Liver (tissue), 9 donors: ENCODE data around the gene ST8SIA3. TPM values are rescaled to one million over a fixed set of nuclear protein-coding genes. Genes with fewer than 3 reads are reported as not detected.
A peak's percentile ranks its signal among the peaks of the same experiment; 100 is the strongest.

Source experiments
- DNase-seq: peaks from one replicate; pipeline ENCODE4 v3.0.0-alpha.2; 2017; ENCODE audit warnings: low spot score
- H3K27ac ChIP-seq, 2 donors: one replicate each; pipeline ENCODE4 v1.7.0; 2013; ENCODE audit warnings: inconsistent platforms in 2 of 2, low read length in 2 of 2, control low read depth in 1 of 2, low read depth in 1 of 2, mild to moderate bottlenecking in 1 of 2
- H3K27me3 ChIP-seq, 4 donors: one replicate each; pipeline versions ENCODE4 v1.6.1 to v1.7.0; 2013; ENCODE audit warnings: low read length in 3 of 4, inconsistent platforms in 1 of 4, mild to moderate bottlenecking in 1 of 4, moderate library complexity in 1 of 4; ENCODE audit not compliant: control insufficient read depth in 4 of 4, insufficient read depth in 4 of 4
- H3K36me3 ChIP-seq, 4 donors: one replicate each; pipeline versions ENCODE4 v1.6.1 to v1.7.0; 2013; ENCODE audit warnings: low read length in 3 of 4, mild to moderate bottlenecking in 3 of 4, low read depth in 1 of 4, moderate library complexity in 1 of 4; ENCODE audit not compliant: control insufficient read depth in 4 of 4, insufficient read depth in 3 of 4
- H3K4me1 ChIP-seq, 4 donors: one replicate each; pipeline versions ENCODE4 v1.6.1 to v1.7.0; 2013; ENCODE audit warnings: low read length in 3 of 4, mild to moderate bottlenecking in 3 of 4, moderate library complexity in 1 of 4; ENCODE audit not compliant: control insufficient read depth in 4 of 4, insufficient read depth in 4 of 4
- H3K4me3 ChIP-seq, 3 donors: one replicate each; pipeline versions ENCODE4 v1.6.1 to v1.7.0; 2013; ENCODE audit warnings: low read length in 3 of 3, control low read depth in 1 of 3, low read depth in 1 of 3, mild to moderate bottlenecking in 1 of 3
- H3K9ac ChIP-seq, 2 donors: one replicate each; pipeline ENCODE4 v1.7.0; 2013; ENCODE audit warnings: low read length in 2 of 2, mild to moderate bottlenecking in 2 of 2, moderate library complexity in 2 of 2, control low read depth in 1 of 2, low read depth in 1 of 2
- H3K9me3 ChIP-seq, 4 donors: one replicate each; pipeline versions ENCODE4 v1.6.1 to v1.7.0; 2013; ENCODE audit warnings: low read length in 3 of 4; ENCODE audit not compliant: control insufficient read depth in 4 of 4
- EGR1 ChIP-seq, 2 donors: IDR thresholded peaks; 2 replicates each; pipeline ENCODE4 v1.6.1; 2016 to 2018; ENCODE audit warnings: antibody characterized with exemption in 2 of 2, low read depth in 2 of 2
- FOXA2 ChIP-seq: IDR thresholded peaks from 2 replicates; pipeline ENCODE4 v1.6.1; 2016; ENCODE audit warnings: antibody characterized with exemption
- GABPA ChIP-seq, 2 donors: IDR thresholded peaks in 1 of 2; conservative IDR thresholded peaks in 1 of 2; 2 replicates each; pipeline ENCODE4 v1.6.1; 2016; ENCODE audit warnings: antibody characterized with exemption in 2 of 2, mild to moderate bottlenecking in 1 of 2, moderate library complexity in 1 of 2
- HNF4G ChIP-seq: IDR thresholded peaks from 2 replicates; pipeline ENCODE4 v1.6.1; 2016; ENCODE audit warnings: antibody characterized with exemption
- JUND ChIP-seq, 2 donors: IDR thresholded peaks; 2 replicates each; pipeline ENCODE4 v1.6.1; 2016; ENCODE audit warnings: antibody characterized with exemption in 2 of 2
- NR2F2 ChIP-seq: IDR thresholded peaks from 2 replicates; pipeline ENCODE4 v1.6.1; 2016; ENCODE audit warnings: antibody characterized with exemption
- RAD21 ChIP-seq, 2 donors: IDR thresholded peaks; 2 replicates each; pipeline ENCODE4 v1.6.1; 2016; ENCODE audit warnings: antibody characterized with exemption in 2 of 2, mild to moderate bottlenecking in 2 of 2
- SP1 ChIP-seq: IDR thresholded peaks from 2 replicates; pipeline ENCODE4 v1.6.1; 2018; ENCODE audit warnings: antibody characterized with exemption, mild to moderate bottlenecking
- TAF1 ChIP-seq: conservative IDR thresholded peaks from 2 replicates; pipeline ENCODE4 v1.6.1; 2016; ENCODE audit warnings: antibody characterized with exemption, mild to moderate bottlenecking
- YY1 ChIP-seq: IDR thresholded peaks from 2 replicates; pipeline ENCODE4 v1.6.1; 2016; ENCODE audit warnings: antibody characterized with exemption, mild to moderate bottlenecking
- WGBS: extraction: QIAGEN DNeasy Blood & Tissue Kit; methylation state at CpG from one replicate; pipeline ENCODE4 v1.1.7; 2013; 5-methylcytosine and 5-hydroxymethylcytosine counted together
- polyA plus RNA-seq, 2 donors: library from polyadenylated mRNA; stranded (reverse) in 1 of 2; unstranded in 1 of 2; fragments of 200-250 nt in 1 of 2; fragments of >200 nt in 1 of 2; fragmentation: Nextera tagmentation in 1 of 2; extraction: Ambion mirVana in 1 of 2; gene quantifications; one replicate each; pipeline versions ENCODE4 v1.2.1 to v1.2.3, GENCODE V29; 2013 to 2015
- total RNA-seq, 2 donors: library from RNA; depleted of rRNA; stranded (reverse); fragments of >200 nt; gene quantifications; one replicate each; pipeline ENCODE4 v1.2.3, GENCODE V29; 2014
- TF ChIP-seq, protein P1 (sequence below): fragments of 150-350 bp; IDR thresholded peaks from 2 replicates; pipeline ENCODE4 v1.5.1; 2017; ENCODE audit warnings: improper control_type of control experiment, low read depth, low read length; ENCODE audit not compliant: missing input control
- TF ChIP-seq, protein P2 (sequence below): IDR thresholded peaks from 2 replicates; pipeline ENCODE4 v1.6.1; 2016; ENCODE audit warnings: antibody characterized with exemption
- TF ChIP-seq, protein P3 (sequence below): IDR thresholded peaks from 2 replicates; pipeline ENCODE4 v1.6.1; 2016; ENCODE audit warnings: antibody characterized with exemption
- donor health status: healthy.
- donor health status: healthy.
- donor health status: healthy.
- donor health status: healthy.
- donor health status: healthy.

ST8SIA3 gene
- total and polyA plus RNA-seq, 4 donors = under 0.01 to 3.0 (median 0.32) TPM

DNA sequence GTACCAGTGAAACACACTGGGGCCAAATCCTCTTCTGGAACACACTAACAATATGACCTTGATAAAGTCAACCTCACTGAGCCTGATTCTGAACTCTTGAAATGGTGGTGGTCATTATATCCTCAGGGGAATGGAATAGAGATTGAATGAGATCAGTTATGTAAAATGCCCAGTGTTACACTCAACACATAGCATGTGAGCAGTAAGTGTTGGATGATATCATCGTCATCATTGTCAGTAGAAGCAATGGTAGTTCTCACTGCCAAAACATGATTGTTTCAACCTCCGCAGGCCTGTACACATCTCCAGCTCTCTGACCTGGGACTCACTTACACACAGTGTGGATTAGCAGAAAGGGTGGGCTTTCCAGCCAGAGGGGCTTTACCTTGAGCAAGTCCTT is 5.5 kb upstream of the ST8SIA3 start (continued):
- TF ChIP-seq, protein P1, sequence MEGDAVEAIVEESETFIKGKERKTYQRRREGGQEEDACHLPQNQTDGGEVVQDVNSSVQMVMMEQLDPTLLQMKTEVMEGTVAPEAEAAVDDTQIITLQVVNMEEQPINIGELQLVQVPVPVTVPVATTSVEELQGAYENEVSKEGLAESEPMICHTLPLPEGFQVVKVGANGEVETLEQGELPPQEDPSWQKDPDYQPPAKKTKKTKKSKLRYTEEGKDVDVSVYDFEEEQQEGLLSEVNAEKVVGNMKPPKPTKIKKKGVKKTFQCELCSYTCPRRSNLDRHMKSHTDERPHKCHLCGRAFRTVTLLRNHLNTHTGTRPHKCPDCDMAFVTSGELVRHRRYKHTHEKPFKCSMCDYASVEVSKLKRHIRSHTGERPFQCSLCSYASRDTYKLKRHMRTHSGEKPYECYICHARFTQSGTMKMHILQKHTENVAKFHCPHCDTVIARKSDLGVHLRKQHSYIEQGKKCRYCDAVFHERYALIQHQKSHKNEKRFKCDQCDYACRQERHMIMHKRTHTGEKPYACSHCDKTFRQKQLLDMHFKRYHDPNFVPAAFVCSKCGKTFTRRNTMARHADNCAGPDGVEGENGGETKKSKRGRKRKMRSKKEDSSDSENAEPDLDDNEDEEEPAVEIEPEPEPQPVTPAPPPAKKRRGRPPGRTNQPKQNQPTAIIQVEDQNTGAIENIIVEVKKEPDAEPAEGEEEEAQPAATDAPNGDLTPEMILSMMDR = no peak
- TF ChIP-seq, protein P2, sequence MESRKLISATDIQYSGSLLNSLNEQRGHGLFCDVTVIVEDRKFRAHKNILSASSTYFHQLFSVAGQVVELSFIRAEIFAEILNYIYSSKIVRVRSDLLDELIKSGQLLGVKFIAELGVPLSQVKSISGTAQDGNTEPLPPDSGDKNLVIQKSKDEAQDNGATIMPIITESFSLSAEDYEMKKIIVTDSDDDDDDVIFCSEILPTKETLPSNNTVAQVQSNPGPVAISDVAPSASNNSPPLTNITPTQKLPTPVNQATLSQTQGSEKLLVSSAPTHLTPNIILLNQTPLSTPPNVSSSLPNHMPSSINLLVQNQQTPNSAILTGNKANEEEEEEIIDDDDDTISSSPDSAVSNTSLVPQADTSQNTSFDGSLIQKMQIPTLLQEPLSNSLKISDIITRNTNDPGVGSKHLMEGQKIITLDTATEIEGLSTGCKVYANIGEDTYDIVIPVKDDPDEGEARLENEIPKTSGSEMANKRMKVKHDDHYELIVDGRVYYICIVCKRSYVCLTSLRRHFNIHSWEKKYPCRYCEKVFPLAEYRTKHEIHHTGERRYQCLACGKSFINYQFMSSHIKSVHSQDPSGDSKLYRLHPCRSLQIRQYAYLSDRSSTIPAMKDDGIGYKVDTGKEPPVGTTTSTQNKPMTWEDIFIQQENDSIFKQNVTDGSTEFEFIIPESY = no peak

DNA sequence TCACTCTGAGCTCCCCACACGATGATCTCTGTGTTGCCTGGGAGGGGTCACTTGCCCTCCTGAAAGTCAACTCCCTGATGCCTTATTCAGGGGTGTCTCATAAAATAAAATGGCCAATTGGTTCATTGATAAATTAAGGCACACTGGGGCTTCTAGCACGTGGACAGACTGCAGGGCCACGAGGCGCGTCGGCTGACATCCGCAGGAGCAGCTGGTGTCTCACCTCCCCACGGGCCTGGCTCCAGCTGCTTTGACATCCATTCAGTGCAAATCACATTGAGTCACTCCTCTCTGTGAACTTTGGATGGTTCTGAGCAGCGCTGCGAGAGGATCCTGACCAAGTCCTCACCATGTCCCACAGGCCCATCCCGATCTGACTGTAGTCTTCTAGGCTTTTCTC is 4.6 kb upstream of the ST8SIA3 start:
- Histone ChIP-seq H3K9ac (no peak overlapping the region), H3K9me3 (no peaks in the 10 kb centered on the region), H3K36me3 (no peaks in the 10 kb centered on the region), H3K4me3 (no peak overlapping the region), H3K27me3 (no peaks in the 10 kb centered on the region), H3K27ac (no peak overlapping the region), H3K4me1 (peaks cover 0 to 2% (median 1%) of the 10 kb centered on the region in 4 donors)
- TF ChIP-seq NR2F2 = no peak
- TF ChIP-seq, protein P1 = no peak
- TF ChIP-seq, protein P3, sequence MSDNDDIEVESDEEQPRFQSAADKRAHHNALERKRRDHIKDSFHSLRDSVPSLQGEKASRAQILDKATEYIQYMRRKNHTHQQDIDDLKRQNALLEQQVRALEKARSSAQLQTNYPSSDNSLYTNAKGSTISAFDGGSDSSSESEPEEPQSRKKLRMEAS = no peak
- DNase-seq = no peak
- WGBS = 85% methylated on average over 11 of the region's 11 CpGs

- no peak for DNase-seq
- H3K4me3 ChIP-seq = peak overlapping the region in 1 of 3 donors; percentile 48
Measured at GRCh38 chr18:57352761-57353136, 392 bp downstream of the ST8SIA3 start.

More at GRCh38 chr18:57352761-57353136, 392 bp downstream of the ST8SIA3 start:
- Histone ChIP-seq H3K27me3 (peaks cover 0 to 2% (median 0%) of the 10 kb centered on the region in 4 donors), H3K4me1 (peaks cover 4 to 18% (median 11%) of the 10 kb centered on the region in 4 donors), H3K27ac (no peak overlapping the region), H3K9me3 (no peaks in the 10 kb centered on the region), H3K9ac (no peak overlapping the region), H3K36me3 (no peaks in the 10 kb centered on the region)
- TF ChIP-seq, protein P3 = no peak
- TF ChIP-seq TAF1 = no peak
- TF ChIP-seq FOXA2 = no peak
- TF ChIP-seq EGR1 (IDR thresholded peaks at IDR 0.05; ENCODE audit: low read depth in 2 of 2) = no peak
- no peak for TF ChIP-seq JUND (IDR thresholded peaks at IDR 0.05)
- TF ChIP-seq, protein P1 = no peak
- no peak for TF ChIP-seq HNF4G
- no peak for TF ChIP-seq GABPA (IDR thresholded peaks at IDR 0.05 in 1 of 2, conservative IDR thresholded peaks at IDR 0.05 in 1 of 2)
- no peak for TF ChIP-seq SP1
- no peak for TF ChIP-seq RAD21 (IDR thresholded peaks at IDR 0.05)
- no peak for TF ChIP-seq YY1
- WGBS = 11% methylated on average over 23 of the region's 23 CpGs
